GM12801 (cell line): ENCODE measurements around the gene COL18A1.

Source experiments
- TF ChIP-seq, protein P1 (sequence below): IDR thresholded peaks from one replicate; pipeline ENCODE4 v1.5.1; 2011; ENCODE audit warnings: control low read depth; ENCODE audit not compliant: insufficient read length; ENCODE audit errors: extremely low read depth

Gene COL18A1

DNA sequence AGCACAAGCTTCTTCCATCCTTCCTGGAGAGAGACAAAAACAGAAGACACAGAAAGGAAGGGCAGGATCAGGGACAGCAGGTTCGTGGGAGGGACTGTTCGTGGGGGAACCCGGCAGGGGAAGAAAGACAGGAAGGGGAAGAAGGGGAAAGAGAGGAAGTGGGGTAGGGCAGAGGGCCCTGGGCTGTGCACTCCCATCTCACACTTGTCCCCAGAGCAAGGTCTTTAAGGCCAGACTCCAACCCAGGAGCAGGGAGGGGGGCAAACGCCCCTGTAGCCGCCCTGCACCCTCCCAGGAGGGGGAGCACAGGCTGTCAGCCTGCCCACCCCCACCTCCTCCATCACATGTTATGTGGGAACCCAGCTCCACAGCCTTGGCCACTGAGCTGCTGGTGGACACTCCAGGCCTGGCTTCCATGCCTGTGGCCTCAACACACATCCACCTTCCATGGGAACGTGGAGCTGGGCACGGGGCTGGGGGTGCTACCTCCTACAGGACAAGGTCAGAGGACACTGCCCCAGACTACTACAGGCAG, 127.9 kb downstream of the COL18A1 start:
- TF ChIP-seq, protein P1, sequence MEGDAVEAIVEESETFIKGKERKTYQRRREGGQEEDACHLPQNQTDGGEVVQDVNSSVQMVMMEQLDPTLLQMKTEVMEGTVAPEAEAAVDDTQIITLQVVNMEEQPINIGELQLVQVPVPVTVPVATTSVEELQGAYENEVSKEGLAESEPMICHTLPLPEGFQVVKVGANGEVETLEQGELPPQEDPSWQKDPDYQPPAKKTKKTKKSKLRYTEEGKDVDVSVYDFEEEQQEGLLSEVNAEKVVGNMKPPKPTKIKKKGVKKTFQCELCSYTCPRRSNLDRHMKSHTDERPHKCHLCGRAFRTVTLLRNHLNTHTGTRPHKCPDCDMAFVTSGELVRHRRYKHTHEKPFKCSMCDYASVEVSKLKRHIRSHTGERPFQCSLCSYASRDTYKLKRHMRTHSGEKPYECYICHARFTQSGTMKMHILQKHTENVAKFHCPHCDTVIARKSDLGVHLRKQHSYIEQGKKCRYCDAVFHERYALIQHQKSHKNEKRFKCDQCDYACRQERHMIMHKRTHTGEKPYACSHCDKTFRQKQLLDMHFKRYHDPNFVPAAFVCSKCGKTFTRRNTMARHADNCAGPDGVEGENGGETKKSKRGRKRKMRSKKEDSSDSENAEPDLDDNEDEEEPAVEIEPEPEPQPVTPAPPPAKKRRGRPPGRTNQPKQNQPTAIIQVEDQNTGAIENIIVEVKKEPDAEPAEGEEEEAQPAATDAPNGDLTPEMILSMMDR: no peak

DNA sequence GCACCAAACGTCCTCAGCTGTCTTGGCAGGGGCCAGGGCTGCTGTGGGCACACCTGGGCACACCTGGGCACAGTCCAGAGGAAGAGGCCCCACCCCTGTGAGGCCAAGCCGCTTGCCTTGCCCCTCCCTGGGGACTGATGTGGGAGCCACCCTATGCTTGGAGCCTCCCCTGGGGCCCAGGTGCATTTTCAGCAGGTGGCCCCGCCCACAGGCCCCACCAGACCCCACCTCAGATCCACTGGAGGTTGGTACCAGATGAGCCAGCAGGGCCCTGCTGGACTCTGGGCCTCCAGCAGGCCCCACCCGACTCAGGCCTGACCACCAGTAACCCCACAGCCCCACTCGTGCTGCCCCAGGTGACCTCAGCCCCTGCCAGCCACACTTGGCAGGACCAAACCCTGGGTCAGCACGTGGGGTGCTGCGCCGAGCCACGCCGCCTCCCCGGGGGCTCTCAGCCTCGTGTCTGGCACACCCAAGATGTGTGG, 128.4 kb downstream of the COL18A1 start:
- TF ChIP-seq, protein P1: no peak

DNA sequence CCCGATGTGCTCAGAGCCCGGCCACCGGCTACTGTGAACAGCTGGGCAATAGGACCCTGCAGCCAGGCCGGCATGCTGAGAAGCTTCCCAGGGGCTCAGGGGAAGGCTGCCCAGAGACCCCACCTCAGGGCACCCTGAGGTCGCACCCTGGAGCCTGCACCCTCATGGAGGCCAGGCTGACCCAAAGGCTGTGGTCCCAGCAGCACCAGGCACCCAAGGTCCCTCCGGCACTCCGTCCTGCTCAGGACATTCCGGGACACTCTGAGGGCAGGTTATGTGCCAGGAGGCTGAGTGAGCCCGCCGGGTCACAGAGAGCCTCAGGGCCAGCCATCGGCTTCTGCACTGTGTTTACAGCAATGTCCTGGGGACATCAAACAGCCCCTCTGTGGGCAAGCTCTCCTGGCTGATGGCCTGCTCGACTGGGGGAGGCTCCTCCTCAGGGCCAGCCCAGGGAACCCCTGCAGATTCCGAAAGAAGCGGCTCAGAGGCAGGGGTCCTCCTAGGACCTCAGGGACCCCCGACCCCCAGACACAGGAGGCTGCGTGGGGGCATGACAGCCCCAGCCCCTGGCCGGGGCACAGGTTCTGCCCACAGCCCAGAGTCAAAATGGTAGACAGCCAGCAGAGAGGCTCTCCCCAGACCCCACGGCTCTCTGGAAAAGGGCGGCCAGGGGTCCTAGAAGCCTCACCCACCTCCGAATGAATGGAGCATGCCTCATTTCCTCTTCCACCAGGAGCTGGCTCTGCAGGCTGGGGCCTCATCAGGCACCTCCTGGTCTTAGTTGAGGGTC, 129.1 kb downstream of the COL18A1 start:
- TF ChIP-seq, protein P1: no peak

DNA sequence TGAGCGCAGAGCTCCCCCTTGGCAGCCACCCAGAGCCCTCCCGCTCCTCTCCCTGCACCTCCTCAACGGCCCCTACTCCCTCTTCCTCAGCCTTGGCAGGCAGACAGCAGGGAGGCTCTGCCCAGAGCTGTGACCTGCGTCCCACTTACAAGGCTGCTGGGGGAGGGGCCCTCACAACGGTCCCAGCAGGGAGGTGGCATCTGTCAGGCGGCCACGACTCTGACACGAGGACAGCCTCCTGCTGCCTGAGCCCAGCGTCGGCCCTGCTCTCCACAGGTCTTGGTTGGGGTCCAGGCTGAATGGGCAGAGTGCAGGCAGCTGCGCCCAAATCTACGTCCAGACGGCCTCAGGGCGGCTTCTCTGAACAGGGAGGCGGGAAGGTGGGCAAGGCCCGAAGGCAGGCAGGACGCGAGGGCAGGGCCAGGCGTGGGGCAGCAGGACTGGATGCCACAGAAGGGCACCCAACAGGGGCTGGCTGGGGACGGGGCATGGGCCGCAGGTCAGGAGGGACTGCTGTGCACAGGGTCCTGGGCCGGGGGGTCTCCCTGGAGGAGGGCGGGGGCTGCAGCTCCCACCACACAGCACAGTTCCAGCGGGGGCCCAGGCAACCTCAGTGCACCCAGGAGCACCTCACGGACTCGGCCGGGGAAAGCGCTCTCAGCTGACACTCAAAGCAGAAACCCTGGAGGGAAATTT, 129.8 kb downstream of the COL18A1 start:
- TF ChIP-seq, protein P1: no peak

DNA sequence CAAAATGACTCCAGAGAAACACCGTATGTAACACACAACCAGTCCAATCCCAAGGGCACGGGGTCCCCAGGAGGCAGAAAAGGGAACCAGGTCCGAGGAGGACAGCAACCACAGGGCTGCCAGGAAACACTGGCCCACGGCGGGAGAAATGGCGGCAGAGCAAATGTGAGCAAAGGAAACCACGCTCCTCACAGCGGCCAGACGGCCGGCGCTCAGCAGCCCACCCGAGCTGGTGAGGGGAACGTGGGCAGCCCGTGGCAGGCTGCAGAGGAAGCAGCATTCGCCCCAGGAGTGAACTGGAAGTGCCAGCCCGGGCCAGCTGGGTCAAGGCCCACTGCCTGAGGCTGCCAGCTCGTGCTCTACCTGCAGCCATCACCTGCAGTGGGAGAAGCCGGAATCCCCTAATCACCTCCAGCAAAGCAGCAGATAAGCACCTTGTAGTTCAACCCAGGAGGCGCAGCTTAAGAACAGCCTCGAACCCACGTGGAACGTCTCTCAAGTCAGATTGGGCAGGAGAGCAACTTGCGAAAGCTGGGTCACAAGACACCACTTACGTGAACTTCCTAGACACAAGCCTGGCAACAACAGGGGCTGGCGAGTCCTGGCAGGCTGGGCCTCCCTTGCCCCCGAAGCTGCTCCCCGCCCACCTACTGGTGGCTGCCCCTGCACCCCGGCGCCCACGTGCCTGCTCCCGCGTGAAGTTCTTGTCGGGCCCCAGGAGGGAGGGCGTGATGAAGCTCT, 130.5 kb downstream of the COL18A1 start:
- TF ChIP-seq, protein P1: no peak

DNA sequence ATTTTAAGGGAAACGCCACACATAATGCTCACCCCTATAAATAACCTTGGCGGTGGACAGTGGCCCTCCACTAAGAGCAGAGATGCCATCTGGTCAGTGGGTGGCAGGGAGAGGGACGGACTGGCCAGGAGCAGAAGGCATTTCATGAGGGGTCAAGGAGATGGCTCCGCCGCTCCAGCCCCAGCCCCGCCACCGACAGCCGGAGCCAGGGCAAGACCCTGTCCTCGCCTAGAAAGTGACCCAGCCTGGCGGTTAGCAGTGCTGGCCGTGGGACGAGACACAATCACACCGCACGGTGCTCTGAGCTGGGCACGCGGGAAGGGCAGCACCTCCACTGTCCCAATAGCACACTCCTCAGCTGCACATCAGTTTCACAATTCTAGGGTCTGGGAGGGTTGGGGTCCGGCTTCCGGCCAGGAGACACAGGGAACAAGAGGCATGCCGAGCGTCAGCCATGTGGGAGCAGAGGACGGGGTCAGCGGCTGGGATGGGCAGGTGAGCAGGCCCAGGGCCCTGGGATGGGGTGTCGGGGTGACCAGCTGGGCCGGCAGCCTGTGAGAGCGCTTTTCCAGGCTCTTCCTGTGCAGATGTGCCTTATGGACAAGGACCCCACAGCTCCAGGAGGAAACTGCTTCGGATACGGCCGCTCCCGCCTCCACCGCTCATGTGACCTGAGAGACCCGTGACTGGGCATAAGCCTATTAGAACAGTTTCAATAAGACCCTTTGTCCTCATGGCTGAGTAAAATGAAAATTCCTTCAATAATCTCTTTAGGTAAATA, 131.5 kb downstream of the COL18A1 start:
- TF ChIP-seq, protein P1: no peak
